SK-N-MC (cell line): ENCODE data around the gene NAT16.

ENCODE experiments used
- DNase-seq: peaks from one replicate; pipeline ENCODE4 v3.0.0-alpha.2; 2011; ENCODE audit warnings: low read depth, low spot score
- H3K27ac ChIP-seq: fragments of 200-600 bp; sonication (generic); 2 replicates; pipeline ENCODE4 v1.5.1; 2016; ENCODE audit warnings: mixed run types
- H3K36me3 ChIP-seq: fragments of 200-600 bp; sonication (generic); 2 replicates; pipeline ENCODE4 v1.6.1; 2017; ENCODE audit warnings: antibody characterized with exemption, low read length, mixed read lengths; ENCODE audit not compliant: insufficient read depth
- H3K4me3 ChIP-seq: fragments of 200-600 bp; sonication (generic); 2 replicates; pipeline ENCODE4 v1.5.1; 2016
- H3K9ac ChIP-seq: fragments of 200-600 bp; sonication (generic); 2 replicates; pipeline ENCODE4 v1.8.0; 2017; ENCODE audit warnings: mixed run types, mixed read lengths; ENCODE audit not compliant: insufficient read length
- H3K9me3 ChIP-seq: fragments of 200-600 bp; sonication (generic); 2 replicates; pipeline ENCODE4 v1.6.1; 2017; ENCODE audit warnings: low read depth, mild to moderate bottlenecking, antibody characterized with exemption, low read length, moderate library complexity, mixed read lengths
- EZH2 ChIP-seq: fragments of 200-600 bp; sonication (generic); IDR thresholded peaks from one replicate; pipeline ENCODE4 v1.6.1; 2017; ENCODE audit warnings: antibody characterized with exemption
- FOXP2 ChIP-seq: optimal IDR thresholded peaks from 2 replicates; pipeline ENCODE3; 2011; ENCODE audit warnings: mild to moderate bottlenecking, moderate library complexity; ENCODE audit not compliant: insufficient read depth; ENCODE audit errors: extremely low read length, control extremely low read depth
- POLR2AphosphoS5 ChIP-seq: IDR thresholded peaks from 2 replicates; pipeline ENCODE4 v1.6.1; 2012; ENCODE audit warnings: mild to moderate bottlenecking, low read depth, low read length, borderline replicate concordance

The NAT16 gene

GRCh38 chr7:101156277-101156676 lies 23.8 kb downstream of the NAT16 start:
- Histone ChIP-seq H3K36me3 (no peaks in the 10 kb centered on the region; the same call in 1 of the 2 replicates), H3K9me3 (no peaks in the 10 kb centered on the region), H3K27ac (no peak overlapping the region), H3K9ac (no peak overlapping the region), H3K4me3 (no peak overlapping the region)
- no peak for DNase-seq
- TF ChIP-seq POLR2AphosphoS5 (no peak), EZH2 (no peak), FOXP2 (no peak)

DNA sequence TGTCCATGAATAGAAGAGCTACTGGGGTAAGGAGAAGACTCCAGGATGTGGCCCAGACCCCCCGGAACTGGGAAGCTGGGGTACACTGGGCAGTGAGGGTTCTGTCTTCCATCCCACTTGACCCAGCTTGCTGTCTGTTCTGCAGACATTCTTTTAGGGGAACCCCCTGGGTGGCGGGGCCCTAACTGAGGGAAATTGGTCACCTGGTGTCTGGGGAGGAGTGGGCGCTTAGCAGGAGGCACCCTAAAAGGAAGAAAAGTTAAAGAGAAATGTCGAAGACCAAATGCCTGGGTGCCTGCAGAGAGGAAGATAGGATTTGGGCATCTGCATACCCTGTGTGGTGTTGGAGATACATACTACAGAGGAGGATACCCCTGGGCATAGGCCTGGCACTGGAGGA lies 24.8 kb downstream of the NAT16 start:
- H3K27ac ChIP-seq, result no peak overlapping the region

GRCh38 chr7:101154693-101155102 lies 25.4 kb downstream of the NAT16 start:
- TF ChIP-seq EZH2 (no peak), POLR2AphosphoS5 (no peak), FOXP2 (no peak)
- DNase-seq, result no peak
- peak overlapping the region; percentile 71 for H3K9ac ChIP-seq
- H3K36me3 ChIP-seq, result no peaks in the 10 kb centered on the region; the same call in 1 of the 2 replicates
- peak overlapping the region; percentile 89 for H3K4me3 ChIP-seq
- H3K27ac ChIP-seq, result 0 out of 2 replicates have a peak overlapping the region, but pooled peaks have one; percentile 36
- no peaks in the 10 kb centered on the region for H3K9me3 ChIP-seq

More for the DNA sequence above, 24.8 kb downstream of the NAT16 start:
- Histone ChIP-seq H3K9ac (peak overlapping the region; percentile 71), H3K4me3 (peak overlapping the region; percentile 89), H3K9me3 (no peaks in the 10 kb centered on the region), H3K36me3 (no peaks in the 10 kb centered on the region; the same call in 1 of the 2 replicates)
- DNase-seq, result no peak
- TF ChIP-seq POLR2AphosphoS5 (no peak), FOXP2 (no peak), EZH2 (no peak)

DNA sequence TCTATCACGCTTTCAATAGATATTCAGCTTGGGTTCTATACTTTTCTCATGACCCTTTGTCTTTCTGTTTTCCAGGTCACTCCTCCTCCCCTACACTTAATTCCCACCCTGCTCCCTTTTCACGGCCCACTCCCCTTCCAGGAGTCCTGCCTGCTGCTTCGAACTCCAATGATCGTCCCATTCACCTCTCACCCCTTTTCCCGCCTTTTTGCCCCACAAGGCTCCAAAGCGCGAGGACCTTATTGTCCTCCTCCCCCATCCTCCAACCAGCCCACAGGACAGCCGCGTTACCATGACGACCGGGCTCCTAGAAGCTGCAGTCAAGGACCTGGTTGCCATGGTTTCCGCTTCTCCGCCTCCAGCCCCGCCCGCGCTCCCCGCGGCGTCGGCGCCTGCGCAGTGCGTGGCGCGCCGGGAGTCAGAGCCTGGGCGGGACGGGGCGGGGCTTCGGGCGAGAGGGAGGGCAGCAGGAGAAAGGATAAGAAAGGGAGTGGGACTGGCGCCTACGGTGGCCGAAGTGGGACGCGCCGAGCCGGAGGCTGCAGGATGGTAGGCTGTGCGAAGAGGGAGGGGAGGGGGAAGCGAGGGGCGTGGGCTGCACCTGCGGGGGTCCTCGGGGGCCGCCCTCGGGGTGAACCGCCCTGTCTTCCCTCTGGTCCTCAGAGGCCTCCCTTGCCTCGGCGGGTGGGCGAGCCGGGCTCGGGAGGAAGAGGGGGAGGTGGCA lies 26.0 kb downstream of the NAT16 start, which contains the start of gene AP1S1:
TSS of gene AP1S1 (plus strand) at position 508 of the 724 bp plus-strand sequence. CDS start at position 547, 39 bp downstream.
- Histone ChIP-seq H3K36me3 (no peaks in the 10 kb centered on the region; the same call in 1 of the 2 replicates), H3K4me3 (peak within 1 kb of the TSS; percentile 89), H3K9me3 (no peaks in the 10 kb centered on the region), H3K27ac (0 out of 2 replicates have a peak within 1 kb of the TSS, but pooled peaks have one; percentile 36), H3K9ac (peak within 1 kb of the TSS; percentile 71)
- DNase-seq, result peak; percentile 94
- TF ChIP-seq POLR2AphosphoS5 (peak; percentile 55; the same call in 1 of the 2 replicates), EZH2 (no peak), FOXP2 (peak; percentile 14)

- Histone ChIP-seq H3K4me3 (no peak overlapping the region), H3K9me3 (no peaks in the 10 kb centered on the region), H3K9ac (no peak overlapping the region), H3K36me3 (no peaks in the 10 kb centered on the region; the same call in 1 of the 2 replicates), H3K27ac (no peak overlapping the region; the same call in 1 of the 2 replicates)
- DNase-seq, result no peak
- TF ChIP-seq FOXP2, result no peak
- no peak for TF ChIP-seq POLR2AphosphoS5
- TF ChIP-seq EZH2, result no peak
Measured at GRCh38 chr7:101151908-101152651, 28.0 kb downstream of the NAT16 start.

GRCh38 chr7:101140746-101141382 lies 39.2 kb downstream of the NAT16 start:
- H3K27ac ChIP-seq, result no peak overlapping the region
- no peak for DNase-seq
- H3K36me3 ChIP-seq, result no peaks in the 10 kb centered on the region
- no peaks in the 10 kb centered on the region for H3K9me3 ChIP-seq
- H3K9ac ChIP-seq, result no peak overlapping the region
- H3K4me3 ChIP-seq, result no peak overlapping the region
- TF ChIP-seq EZH2 (no peak), FOXP2 (no peak)

- Histone ChIP-seq H3K4me3 (no peak overlapping the region), H3K9ac (no peak overlapping the region), H3K36me3 (no peaks in the 10 kb centered on the region), H3K27ac (no peak overlapping the region), H3K9me3 (no peaks in the 10 kb centered on the region)
- no peak for DNase-seq
- TF ChIP-seq FOXP2, result no peak
- TF ChIP-seq POLR2AphosphoS5, result no peak
- TF ChIP-seq EZH2, result no peak
Measured at GRCh38 chr7:101140339-101140699, 39.8 kb downstream of the NAT16 start.

- Histone ChIP-seq H3K9ac (no peak overlapping the region), H3K27ac (no peak overlapping the region)
Measured at GRCh38 chr7:101138213-101138870, 41.8 kb downstream of the NAT16 start.

More at GRCh38 chr7:101138213-101138870, 41.8 kb downstream of the NAT16 start:
- no peak for DNase-seq
- TF ChIP-seq EZH2 (no peak), FOXP2 (no peak), POLR2AphosphoS5 (no peak)
- no peaks in the 10 kb centered on the region for H3K9me3 ChIP-seq
- H3K4me3 ChIP-seq, result no peak overlapping the region
- no peaks in the 10 kb centered on the region for H3K36me3 ChIP-seq
